Spleen (tissue), 7 donors: ENCODE data around the gene ITGA7.
A peak's percentile ranks its signal among the peaks of the same experiment; 100 is the strongest.

ENCODE experiments used
- POLR2A ChIP-seq, 3 donors: fragments of 450-650 bp; IDR thresholded peaks; one replicate each; pipeline ENCODE4 v1.5.1; 2017; ENCODE audit warnings: antibody characterized with exemption in 3 of 3, mild to moderate bottlenecking in 1 of 3
- TF ChIP-seq, protein P1 (sequence below), 11 experiments: fragments of 200-600 bp in 7 of 11; fragments of 450-650 bp in 4 of 11; sonication (generic) in 4 of 11; IDR thresholded peaks in 8 of 11; conservative IDR thresholded peaks in 3 of 11; 1 replicate in 7 of 11; 2 replicates in 4 of 11; pipeline versions ENCODE4 v1.4.0 to v1.8.0; 2016 to 2021; ENCODE audit warnings: antibody characterized with exemption in 11 of 11, inconsistent platforms in 4 of 11, mild to moderate bottlenecking in 1 of 11
- donor health status: DM: no; HTN: no; CAD: no; lungs with moderate emphysema.
- donor health status: DM: no; HTN: no; CAD: no.
- donor health status: DM: no; HTN: no; CAD: no.

DNA sequence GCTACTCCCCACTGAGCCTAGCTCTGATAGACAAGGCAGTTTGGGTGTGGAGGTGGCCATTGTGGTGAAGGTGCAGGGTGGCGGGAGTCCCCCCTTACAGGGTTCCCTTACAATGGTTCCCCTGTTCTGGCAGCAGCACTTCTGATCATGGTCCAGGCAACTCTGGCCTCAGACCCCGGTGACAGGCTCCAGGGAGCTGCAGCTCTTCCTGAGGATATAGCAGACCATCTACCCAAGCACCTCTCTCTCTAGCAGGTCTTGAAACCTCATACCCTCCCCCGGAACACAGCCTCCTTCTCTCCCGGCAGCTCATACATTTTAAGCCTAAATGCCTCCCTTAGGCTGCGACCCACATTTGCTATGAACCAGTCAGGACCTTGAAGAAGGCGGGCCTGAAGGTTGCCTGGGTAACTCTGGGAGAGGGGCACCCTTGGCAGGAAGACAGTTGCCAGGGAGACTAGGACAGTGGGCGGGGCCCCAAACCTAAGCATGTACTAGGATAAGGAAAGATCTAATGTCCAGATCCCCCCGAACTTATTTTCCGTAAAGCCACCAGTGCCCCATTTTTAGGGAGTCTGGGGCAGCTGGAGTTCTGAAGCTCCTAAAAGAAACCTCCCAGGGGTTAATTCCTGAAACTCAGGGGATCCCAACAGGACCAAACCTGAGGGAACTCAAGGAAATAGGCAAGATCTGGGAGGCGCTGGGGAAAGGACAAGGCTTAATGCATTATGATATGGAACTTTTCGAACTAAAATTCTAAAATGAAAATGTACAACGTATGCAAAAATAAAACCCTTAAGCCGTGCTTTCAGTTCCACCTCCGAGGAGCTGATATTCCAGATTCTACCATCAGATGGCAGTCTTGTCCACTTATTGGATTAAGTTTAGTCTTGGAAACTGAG lies 30.7 kb upstream of the ITGA7 start:
- TF ChIP-seq, protein P1, sequence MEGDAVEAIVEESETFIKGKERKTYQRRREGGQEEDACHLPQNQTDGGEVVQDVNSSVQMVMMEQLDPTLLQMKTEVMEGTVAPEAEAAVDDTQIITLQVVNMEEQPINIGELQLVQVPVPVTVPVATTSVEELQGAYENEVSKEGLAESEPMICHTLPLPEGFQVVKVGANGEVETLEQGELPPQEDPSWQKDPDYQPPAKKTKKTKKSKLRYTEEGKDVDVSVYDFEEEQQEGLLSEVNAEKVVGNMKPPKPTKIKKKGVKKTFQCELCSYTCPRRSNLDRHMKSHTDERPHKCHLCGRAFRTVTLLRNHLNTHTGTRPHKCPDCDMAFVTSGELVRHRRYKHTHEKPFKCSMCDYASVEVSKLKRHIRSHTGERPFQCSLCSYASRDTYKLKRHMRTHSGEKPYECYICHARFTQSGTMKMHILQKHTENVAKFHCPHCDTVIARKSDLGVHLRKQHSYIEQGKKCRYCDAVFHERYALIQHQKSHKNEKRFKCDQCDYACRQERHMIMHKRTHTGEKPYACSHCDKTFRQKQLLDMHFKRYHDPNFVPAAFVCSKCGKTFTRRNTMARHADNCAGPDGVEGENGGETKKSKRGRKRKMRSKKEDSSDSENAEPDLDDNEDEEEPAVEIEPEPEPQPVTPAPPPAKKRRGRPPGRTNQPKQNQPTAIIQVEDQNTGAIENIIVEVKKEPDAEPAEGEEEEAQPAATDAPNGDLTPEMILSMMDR (IDR thresholded peaks at IDR 0.05 in 8 of 11, conservative IDR thresholded peaks at IDR 0.05 in 3 of 11): peak; percentile 90 to 98 (median 95)
- TF ChIP-seq POLR2A (IDR thresholded peaks at IDR 0.05): no peak
